HL-60 (cell line): ENCODE data around the gene EXOSC9.

Source experiments
- DNase-seq, 2 experiments: peaks; one replicate each; pipeline ENCODE4 v3.0.0-alpha.2; 2010 to 2020; ENCODE audit warnings: low read depth in 1 of 2, low spot score in 1 of 2
- H3K27ac ChIP-seq: fragments of 250-450 bp; sonication (Bioruptor Pico); replicated peaks from 2 replicates; pipeline ENCODE4 v1.5.1; 2020; ENCODE audit warnings: mild to moderate bottlenecking, moderate library complexity
- H3K27me3 ChIP-seq: fragments of 250-450 bp; sonication (Bioruptor Pico); 2 replicates; pipeline ENCODE4 v1.5.1; 2021; ENCODE audit warnings: mild to moderate bottlenecking, moderate library complexity; ENCODE audit not compliant: insufficient read depth, poor library complexity, severe bottlenecking
- H3K4me3 ChIP-seq: replicated peaks from 2 replicates; pipeline ENCODE4 v1.5.1; 2011; ENCODE audit warnings: mild to moderate bottlenecking, control low read depth, low read length; ENCODE audit not compliant: insufficient read depth
- CTCF ChIP-seq: IDR thresholded peaks from one replicate; pipeline ENCODE4 v1.5.1; 2011; ENCODE audit warnings: low read length, control low read depth, inconsistent platforms; ENCODE audit not compliant: insufficient read depth
- GABPA ChIP-seq: IDR thresholded peaks from 2 replicates; pipeline ENCODE4 v1.6.1; 2012; ENCODE audit warnings: low read depth
- POLR2AphosphoS5 ChIP-seq: IDR thresholded peaks from 2 replicates; pipeline ENCODE4 v1.6.1; 2012; ENCODE audit warnings: low read depth
- REST ChIP-seq: IDR thresholded peaks from 2 replicates; pipeline ENCODE4 v1.6.1; 2012; ENCODE audit warnings: low read depth; ENCODE audit not compliant: insufficient replicate concordance
- SPI1 ChIP-seq: IDR thresholded peaks from 2 replicates; pipeline ENCODE4 v1.6.1; 2012; ENCODE audit warnings: low read depth, mild to moderate bottlenecking, borderline replicate concordance

EXOSC9 gene

GRCh38 chr4:121765971-121766538, 35.1 kb upstream of the EXOSC9 start:
- no peak overlapping the region for H3K4me3 ChIP-seq
- DNase-seq: no peak
- peaks cover 24% of the 10 kb centered on the region for H3K27me3 ChIP-seq
- no peak overlapping the region for H3K27ac ChIP-seq
- TF ChIP-seq GABPA: no peak
- TF ChIP-seq SPI1: no peak
- no peak for TF ChIP-seq REST
- TF ChIP-seq CTCF: no peak
- TF ChIP-seq POLR2AphosphoS5: no peak

- Histone ChIP-seq H3K27ac (no peak overlapping the region), H3K4me3 (no peak overlapping the region), H3K27me3 (peaks cover 22% of the 10 kb centered on the region)
- no peak for TF ChIP-seq GABPA
- no peak for TF ChIP-seq SPI1
- TF ChIP-seq REST: no peak
- no peak for TF ChIP-seq POLR2AphosphoS5
- DNase-seq: no peak
These were observed 34.0 kb upstream of the EXOSC9 start for GRCh38 chr4:121767166-121767565.

- H3K27ac ChIP-seq: no peak overlapping the region
- TF ChIP-seq REST: no peak
- no peak for TF ChIP-seq SPI1
- TF ChIP-seq POLR2AphosphoS5: no peak
- TF ChIP-seq CTCF: no peak
- TF ChIP-seq GABPA: no peak
- no peak overlapping the region for H3K4me3 ChIP-seq
- H3K27me3 ChIP-seq: peaks cover 13% of the 10 kb centered on the region
- DNase-seq: no peak
These were observed 31.8 kb upstream of the EXOSC9 start for GRCh38 chr4:121769341-121769740.
